ENCODE results near the gene CENPM. TPM values are rescaled to one million over a fixed set of nuclear protein-coding genes. Genes with fewer than 3 reads are reported as not detected.

Gene CENPM, protein sequence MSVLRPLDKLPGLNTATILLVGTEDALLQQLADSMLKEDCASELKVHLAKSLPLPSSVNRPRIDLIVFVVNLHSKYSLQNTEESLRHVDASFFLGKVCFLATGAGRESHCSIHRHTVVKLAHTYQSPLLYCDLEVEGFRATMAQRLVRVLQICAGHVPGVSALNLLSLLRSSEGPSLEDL
- 10 to 100 TPM in 1 of 4 donors, not detected in 3; 12.7 TPM for total RNA-seq

DNA sequence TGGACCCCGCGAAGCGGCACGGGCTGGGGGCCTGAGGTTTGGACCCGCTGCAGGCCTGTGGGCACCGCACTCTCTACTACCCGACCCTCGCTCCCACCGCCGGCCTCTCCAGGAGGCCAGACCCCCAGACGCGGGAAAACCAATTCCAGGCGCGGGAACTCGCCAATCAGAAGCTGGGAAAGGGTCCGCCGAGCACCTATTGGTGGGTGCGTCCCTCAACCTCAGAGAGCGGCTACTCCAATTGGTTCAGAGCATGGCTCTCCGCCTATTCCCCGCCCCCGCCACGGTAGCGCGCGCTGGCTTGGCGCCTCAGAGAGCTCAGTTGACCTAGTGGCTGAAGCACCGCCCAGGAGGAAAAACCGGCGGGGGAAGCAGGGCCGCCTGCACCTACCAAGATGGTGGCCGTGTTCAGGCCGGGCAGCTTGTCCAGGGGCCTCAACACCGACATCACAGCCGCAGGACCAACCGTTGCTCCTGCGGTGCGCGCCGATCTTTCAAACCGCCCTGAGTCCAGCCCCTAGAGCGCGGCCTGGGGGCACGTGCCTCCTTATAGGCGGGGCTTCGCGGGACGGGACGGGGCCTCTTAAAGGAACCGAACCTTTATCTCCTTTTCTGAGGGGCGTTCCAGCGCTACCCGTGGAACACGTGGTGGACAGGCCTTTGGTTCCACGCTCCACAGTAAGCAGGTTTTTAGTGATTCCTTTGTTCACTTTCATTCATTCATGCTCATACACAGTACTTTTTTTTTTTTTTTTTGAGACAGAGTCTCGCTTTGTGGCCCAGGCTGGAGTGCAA lies at the start of gene CENPM:
Gene CENPM, minus strand, starts transcription at position 524 of the 795 bp plus-strand sequence. Its CDS starts 76 bp downstream, at position 448.
- intact Hi-C loops (cut with DNase I; ENCODE audit: low total_unique reads): loop anchor here (10.0 kb wide), 1 partner anchor 122 kb away; no protein-coding TSS in a partner anchor
- H3K27ac ChIP-seq: peak within 1 kb of the TSS; percentile 44 to 56

DNA sequence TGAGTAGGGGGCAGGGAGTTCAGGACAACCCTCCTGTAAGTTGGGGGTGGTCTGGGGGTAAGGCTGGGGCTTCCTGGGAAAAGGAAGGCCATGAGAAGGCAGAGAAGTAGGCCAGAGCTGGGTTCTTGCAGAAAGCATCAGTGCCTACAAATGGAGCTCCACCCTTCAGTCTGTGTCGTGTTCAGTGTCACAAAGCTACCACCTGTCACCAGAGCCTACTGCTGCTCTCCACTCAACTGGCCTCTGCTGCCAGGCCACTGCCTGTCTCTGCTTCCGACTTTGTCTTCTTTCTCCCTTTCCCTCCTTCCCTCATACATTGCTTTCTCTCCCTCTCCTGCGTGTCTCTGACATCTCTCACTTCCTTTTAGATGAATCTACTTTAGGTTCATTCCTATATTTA lies 48.3 kb upstream of the CENPM start:
- no peaks in the 10 kb centered on the region for H3K9me3 ChIP-seq
- no peak overlapping the region for H3K27ac ChIP-seq
- no peaks in the 10 kb centered on the region for H3K36me3 ChIP-seq
- intact Hi-C loops (cut with DNase I; ENCODE audit: low total_unique reads): no loop called here
- no peak for DNase-seq
- no peaks in the 10 kb centered on the region for H3K4me1 ChIP-seq
- no peak overlapping the region for H3K4me3 ChIP-seq
- H3K27me3 ChIP-seq: no peaks in the 10 kb centered on the region
- TF ChIP-seq, protein P1, sequence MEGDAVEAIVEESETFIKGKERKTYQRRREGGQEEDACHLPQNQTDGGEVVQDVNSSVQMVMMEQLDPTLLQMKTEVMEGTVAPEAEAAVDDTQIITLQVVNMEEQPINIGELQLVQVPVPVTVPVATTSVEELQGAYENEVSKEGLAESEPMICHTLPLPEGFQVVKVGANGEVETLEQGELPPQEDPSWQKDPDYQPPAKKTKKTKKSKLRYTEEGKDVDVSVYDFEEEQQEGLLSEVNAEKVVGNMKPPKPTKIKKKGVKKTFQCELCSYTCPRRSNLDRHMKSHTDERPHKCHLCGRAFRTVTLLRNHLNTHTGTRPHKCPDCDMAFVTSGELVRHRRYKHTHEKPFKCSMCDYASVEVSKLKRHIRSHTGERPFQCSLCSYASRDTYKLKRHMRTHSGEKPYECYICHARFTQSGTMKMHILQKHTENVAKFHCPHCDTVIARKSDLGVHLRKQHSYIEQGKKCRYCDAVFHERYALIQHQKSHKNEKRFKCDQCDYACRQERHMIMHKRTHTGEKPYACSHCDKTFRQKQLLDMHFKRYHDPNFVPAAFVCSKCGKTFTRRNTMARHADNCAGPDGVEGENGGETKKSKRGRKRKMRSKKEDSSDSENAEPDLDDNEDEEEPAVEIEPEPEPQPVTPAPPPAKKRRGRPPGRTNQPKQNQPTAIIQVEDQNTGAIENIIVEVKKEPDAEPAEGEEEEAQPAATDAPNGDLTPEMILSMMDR (IDR thresholded peaks at IDR 0.05): no peak
- no peak for TF ChIP-seq POLR2A (IDR thresholded peaks at IDR 0.05)

More for the DNA sequence above, at the start of gene CENPM:
- peak within 1 kb of the TSS; percentile 56 to 60 for H3K4me3 ChIP-seq
- DNase-seq: peak; percentile 87 to 91
- TF ChIP-seq POLR2A (IDR thresholded peaks at IDR 0.05): no peak
- TF ChIP-seq, protein P1 (IDR thresholded peaks at IDR 0.05): peak in 2 of 4 experiments; percentile 5 to 34
- H3K27me3 ChIP-seq: no peaks in the 10 kb centered on the region
- peaks cover 0 to 6% of the 10 kb centered on the region in 2 donors for H3K4me1 ChIP-seq
- no peaks in the 10 kb centered on the region for H3K9me3 ChIP-seq
- H3K36me3 ChIP-seq: no peaks in the 10 kb centered on the region

DNA sequence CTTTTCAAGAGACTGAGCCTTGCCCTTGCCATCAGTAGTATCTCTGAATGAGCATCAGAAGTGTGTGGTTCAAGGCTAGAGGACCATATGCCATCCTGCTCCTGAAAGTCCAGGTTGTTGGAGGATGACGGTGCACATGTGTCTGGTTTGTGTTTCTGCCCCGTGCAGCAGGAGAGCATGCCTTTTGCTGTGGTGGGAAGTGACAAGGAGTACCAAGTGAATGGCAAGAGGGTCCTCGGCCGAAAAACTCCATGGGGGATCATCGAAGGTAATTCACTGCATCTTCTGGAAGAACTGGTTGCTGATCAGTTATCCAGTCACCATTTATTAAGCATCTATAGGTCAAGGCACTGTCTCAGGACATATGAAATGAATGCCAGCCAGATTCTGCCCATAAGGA lies 45.5 kb upstream of the CENPM start:
- intact Hi-C loops (cut with DNase I; ENCODE audit: low total_unique reads): no loop called here
- DNase-seq: no peak
- TF ChIP-seq POLR2A (IDR thresholded peaks at IDR 0.05): no peak
- TF ChIP-seq, protein P1 (IDR thresholded peaks at IDR 0.05): no peak
- Histone ChIP-seq H3K27ac (no peak overlapping the region), H3K27me3 (no peaks in the 10 kb centered on the region), H3K9me3 (no peaks in the 10 kb centered on the region), H3K36me3 (no peaks in the 10 kb centered on the region), H3K4me1 (no peaks in the 10 kb centered on the region), H3K4me3 (no peak overlapping the region)

DNA sequence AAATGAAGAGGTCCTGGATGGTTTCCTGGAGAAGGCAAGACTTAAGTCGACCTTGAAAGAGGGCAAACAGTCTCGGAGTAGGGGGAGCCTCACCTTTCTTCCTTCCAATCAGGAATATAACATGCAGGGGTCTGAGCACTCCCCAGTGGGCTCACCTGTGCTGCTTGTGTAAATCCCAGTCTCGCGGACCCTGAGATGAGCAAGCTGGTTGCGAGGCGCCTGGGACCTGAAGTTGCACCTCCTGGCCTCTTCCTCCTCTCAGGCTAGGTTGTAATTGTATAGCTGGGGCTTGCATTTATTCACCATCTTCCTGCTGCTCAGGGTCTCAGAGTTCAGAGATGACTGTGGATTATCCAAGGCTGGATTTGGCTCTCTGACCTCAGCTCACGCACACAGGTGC lies 44.2 kb upstream of the CENPM start:
- Histone ChIP-seq H3K36me3 (no peaks in the 10 kb centered on the region), H3K4me1 (no peaks in the 10 kb centered on the region), H3K4me3 (no peak overlapping the region), H3K27me3 (no peaks in the 10 kb centered on the region), H3K9me3 (no peaks in the 10 kb centered on the region), H3K27ac (no peak overlapping the region)
- DNase-seq: no peak
- TF ChIP-seq, protein P1 (IDR thresholded peaks at IDR 0.05): no peak
- no peak for TF ChIP-seq POLR2A (IDR thresholded peaks at IDR 0.05)
- intact Hi-C loops (cut with DNase I; ENCODE audit: low total_unique reads): no loop called here

DNA sequence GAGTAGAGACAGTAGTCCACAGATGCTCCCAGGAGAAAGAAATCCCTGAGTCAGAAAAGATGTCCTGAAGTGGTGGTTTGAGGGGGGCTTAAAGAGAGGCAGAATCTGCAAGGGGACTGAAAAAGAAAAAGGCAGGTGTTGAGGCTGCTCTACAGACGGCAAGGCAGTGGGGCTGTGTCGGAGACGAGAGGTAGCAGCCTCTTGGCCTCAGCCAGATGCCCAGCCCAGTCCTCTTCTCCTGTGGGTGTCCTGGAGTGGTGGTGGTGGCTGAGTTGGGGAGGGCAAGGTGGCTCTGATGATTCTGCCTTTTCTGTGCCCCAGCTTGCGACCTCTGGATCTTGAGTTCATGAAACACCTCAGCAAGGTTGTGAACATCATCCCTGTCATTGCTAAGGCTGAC lies 42.3 kb upstream of the CENPM start:
- Histone ChIP-seq H3K9me3 (no peaks in the 10 kb centered on the region), H3K27me3 (no peaks in the 10 kb centered on the region), H3K27ac (no peak overlapping the region), H3K36me3 (no peaks in the 10 kb centered on the region), H3K4me3 (no peak overlapping the region), H3K4me1 (no peaks in the 10 kb centered on the region)
- intact Hi-C loops (cut with DNase I; ENCODE audit: low total_unique reads): no loop called here
- TF ChIP-seq POLR2A (IDR thresholded peaks at IDR 0.05): no peak
- TF ChIP-seq, protein P1 (IDR thresholded peaks at IDR 0.05): no peak
- no peak for DNase-seq

All from uterus (tissue), 4 donors.